ENCODE measurements around the gene TRIM10. TPM values are rescaled to one million over a fixed set of nuclear protein-coding genes. Genes with fewer than 3 reads are reported as not detected.

TRIM10 gene
- total RNA-seq, 1 donor from 2014 or later: 0.37 TPM

Other genes starting within 250 kb of the TRIM10 start
- gene HLA-A, start 218.7 kb downstream of the TRIM10 start, total RNA-seq: 2,396 and 2,407 TPM in 2 replicates
- gene POLR1H, start 99.9 kb downstream of the TRIM10 start, total RNA-seq: 63.0 and 68.2 TPM in 2 replicates
- gene PPP1R11, start 94.0 kb downstream of the TRIM10 start, total RNA-seq: 67.2 and 72.3 TPM in 2 replicates
- not detected in 2 replicates for gene RNF39, start 85.4 kb downstream of the TRIM10 start, total RNA-seq
- not detected in 2 replicates for gene TRIM31, start 48.1 kb downstream of the TRIM10 start, total RNA-seq
- not detected in 2 replicates for gene TRIM40, start 25.1 kb downstream of the TRIM10 start, total RNA-seq
- 0.76 and 0.78 TPM in 2 replicates for gene TRIM15, start 2.3 kb upstream of the TRIM10 start, total RNA-seq
- gene TRIM26, start 52.2 kb upstream of the TRIM10 start, total RNA-seq: 72.4 and 74.2 TPM in 2 replicates
- gene TRIM39, start 165.7 kb upstream of the TRIM10 start, total RNA-seq: 11.3 and 13.9 TPM in 2 replicates
- gene RPP21, start 183.9 kb upstream of the TRIM10 start, total RNA-seq: 36.7 and 41.1 TPM in 2 replicates

Data from T-helper 1 cell treated with Interleukin-12 subunit alpha and Interleukin-12 subunit beta and Interleukin-4 antibody, amounts not matched to agents 30 ng/mL and 1 ng/mL, for 36 hours (primary cell).